ENCODE results near the gene QSOX2.

GRCh38 chr9:136293476-136294077, 48.0 kb upstream of the QSOX2 start:
- no peak for TF ChIP-seq CBX8 (IDR thresholded peaks at IDR 0.05)
- TF ChIP-seq CHD4 (IDR thresholded peaks at IDR 0.05; ENCODE audit: borderline replicate concordance) = no peak
- TF ChIP-seq CTCF (IDR thresholded peaks at IDR 0.05) = no peak
- no peak for TF ChIP-seq ZC3H11A (IDR thresholded peaks at IDR 0.05)
- no peak for TF ChIP-seq ELK1 (IDR thresholded peaks at IDR 0.05; ENCODE audit: low read depth, low read length)
- TF ChIP-seq CHD2 (IDR thresholded peaks at IDR 0.05; ENCODE audit: low read length, partially characterized antibody) = no peak
- no peak for TF ChIP-seq ATOH8 (CRISPR knock-in tag; IDR thresholded peaks at IDR 0.05; ENCODE audit: low read depth)
